Measurements from ENCODE around the gene LUZP1.

The LUZP1 gene

GRCh38 chr1:23129846-23130245 is 38.8 kb downstream of the LUZP1 start:
- ChIA-PET POLR2A (no interaction called here), CTCF (interaction anchor here (1.6 kb wide), 1 partner anchor 30 kb away, joined by 4 read pairs; no protein-coding TSS in a partner anchor)
- Histone ChIP-seq H3K36me3 (ENCODE audit: control insufficient read depth in 2 of 2, insufficient read depth in 1 of 2, low read length in 2 of 2) (no peaks in the 10 kb centered on the region), H3K4me3 (ENCODE audit: low read depth, low read length) (no peak overlapping the region), H3K4me1 (ENCODE audit: control insufficient read depth, insufficient read depth, low read length) (no peaks in the 10 kb centered on the region), H3K27ac (ENCODE audit: extremely low read depth, low read depth, low read length) (no peak overlapping the region), H3K9me3 (ENCODE audit: control insufficient read depth, insufficient read depth, low read depth, low read length) (no peaks in the 10 kb centered on the region)
- TF ChIP-seq OSR2 (tag by site-specific recombination; IDR thresholded peaks at IDR 0.05): no peak
- 0 out of 2 replicates have a peak, but pooled peaks have one; percentile 14 for TF ChIP-seq PRDM6 (tag by site-specific recombination; IDR thresholded peaks at IDR 0.05)

- H3K4me1 ChIP-seq (ENCODE audit: control insufficient read depth, insufficient read depth, low read length): peaks cover 5% of the 10 kb centered on the region
- ChIA-PET POLR2A (no interaction called here), CTCF (interaction anchor here (0.6 kb wide), 1 partner anchor 152 kb away, joined by 3 read pairs; no protein-coding TSS in a partner anchor)
Observed at GRCh38 chr1:23126801-23127200, 41.9 kb downstream of the LUZP1 start.

More at GRCh38 chr1:23126801-23127200, 41.9 kb downstream of the LUZP1 start:
- no peak overlapping the region for H3K27ac ChIP-seq (ENCODE audit: extremely low read depth, low read depth, low read length)
- TF ChIP-seq PATZ1 (tag by site-specific recombination; IDR thresholded peaks at IDR 0.05) (no peak), ELK4 (IDR thresholded peaks at IDR 0.05; ENCODE audit: borderline replicate concordance, low read depth, low read length) (no peak), ZNF571 (tag by site-specific recombination; IDR thresholded peaks at IDR 0.05) (no peak), SALL2 (tag by site-specific recombination; IDR thresholded peaks at IDR 0.05; ENCODE audit: borderline replicate concordance) (no peak), ZNF280C (tag by site-specific recombination; IDR thresholded peaks at IDR 0.05) (no peak), ZNF654 (tag by site-specific recombination; IDR thresholded peaks at IDR 0.05; ENCODE audit: low read depth) (no peak), GLI4 (tag by site-specific recombination; IDR thresholded peaks at IDR 0.05) (no peak), PRDM4 (tag by site-specific recombination; IDR thresholded peaks at IDR 0.05) (no peak)
- H3K9me3 ChIP-seq (ENCODE audit: control insufficient read depth, insufficient read depth, low read depth, low read length): no peaks in the 10 kb centered on the region
- H3K36me3 ChIP-seq (ENCODE audit: control insufficient read depth in 2 of 2, insufficient read depth in 1 of 2, low read length in 2 of 2): no peaks in the 10 kb centered on the region
- H3K4me3 ChIP-seq (ENCODE audit: low read depth, low read length): no peak overlapping the region
